Smooth muscle cell (in vitro differentiated cells): Measurements from ENCODE around the gene ZFYVE9. TPM values are rescaled to one million over a fixed set of nuclear protein-coding genes. Genes with fewer than 3 reads are reported as not detected.

ENCODE experiments used
- DNase-seq: peaks from one replicate; lab custom pipeline; 2025; ENCODE audit not compliant: unreplicated experiment; lab: John Stamatoyannopoulos, UW
- H2AFZ ChIP-seq: fragments of 200-600 bp; sonication (generic); 2 replicates; pipeline ENCODE4 v1.6.0; 2016; ENCODE audit warnings: antibody characterized with exemption, low read depth, mild to moderate bottlenecking
- H3F3A ChIP-seq: fragments of 200-600 bp; sonication (generic); 2 replicates; pipeline ENCODE4 v1.6.0; 2017; ENCODE audit warnings: antibody characterized with exemption, low read depth
- H3K27ac ChIP-seq: fragments of 200-600 bp; sonication (generic); 2 replicates; pipeline ENCODE4 v1.5.1; 2016; ENCODE audit warnings: low read depth, mild to moderate bottlenecking
- H3K27me3 ChIP-seq: fragments of 200-600 bp; sonication (generic); 2 replicates; pipeline ENCODE4 v1.6.1; 2016; ENCODE audit warnings: low read depth, mild to moderate bottlenecking
- H3K36me3 ChIP-seq: fragments of 200-600 bp; sonication (generic); 2 replicates; pipeline ENCODE4 v1.5.1; 2016; ENCODE audit warnings: low read depth
- H3K4me1 ChIP-seq: fragments of 200-600 bp; sonication (generic); 2 replicates; pipeline ENCODE4 v1.5.1; 2016; ENCODE audit warnings: low read depth
- H3K4me2 ChIP-seq: fragments of 200-600 bp; sonication (generic); 2 replicates; pipeline ENCODE4 v1.6.0; 2016; ENCODE audit warnings: mild to moderate bottlenecking
- H3K4me3 ChIP-seq: fragments of 200-600 bp; sonication (generic); 2 replicates; pipeline ENCODE4 v1.5.1; 2016; ENCODE audit warnings: mild to moderate bottlenecking
- H3K79me2 ChIP-seq: fragments of 200-600 bp; sonication (generic); 2 replicates; pipeline ENCODE4 v1.6.0; 2016; ENCODE audit warnings: low read depth, mild to moderate bottlenecking
- H3K9ac ChIP-seq: fragments of 200-600 bp; sonication (generic); 2 replicates; pipeline ENCODE4 v1.6.0; 2016; ENCODE audit warnings: low read depth
- H3K9me3 ChIP-seq: fragments of 200-600 bp; sonication (generic); replicated peaks from 2 replicates; pipeline ENCODE4 v1.5.1; 2016; ENCODE audit warnings: low read depth
- H4K20me1 ChIP-seq: fragments of 200-600 bp; sonication (generic); 2 replicates; pipeline ENCODE4 v1.6.0; 2016; ENCODE audit warnings: low read depth
- CTCF ChIP-seq: fragments of 200-600 bp; sonication (generic); IDR thresholded peaks from 2 replicates; pipeline ENCODE4 v1.5.1; 2017; ENCODE audit warnings: borderline replicate concordance, mild to moderate bottlenecking, antibody characterized with exemption; ENCODE audit not compliant: insufficient read depth, poor library complexity, severe bottlenecking
- whole genome bisulfite sequencing: methylation state at CpG from one replicate; pipeline ENCODE4 v1.1.7; 2016; ENCODE audit warnings: low lambda C conversion rate; 5-methylcytosine and 5-hydroxymethylcytosine counted together
- polyA plus RNA-seq: library from polyadenylated mRNA; unstranded; fragments of >200 nt; fragmentation: Nextera tagmentation; extraction: Ambion mirVana; gene quantifications from 2 replicates; pipeline ENCODE4 v1.2.1, GENCODE V29; 2016
- total RNA-seq: library from RNA; depleted of rRNA; stranded (reverse); fragments of >200 nt; gene quantifications from 2 replicates; pipeline ENCODE4 v1.2.3, GENCODE V29; 2014

ZFYVE9 gene
- total and polyA plus RNA-seq, 2 experiments from 2014 or later: 2.7 to 19.1 TPM

- Histone ChIP-seq H3K79me2 (peaks cover 5% of the 10 kb centered on the region), H3K4me2 (no peak overlapping the region), H3K4me3 (no peak overlapping the region), H3K4me1 (no peaks in the 10 kb centered on the region), H3K9ac (no peak overlapping the region), H3F3A (no peaks in the 10 kb centered on the region), H2AFZ (no peak overlapping the region), H3K9me3 (no peaks in the 10 kb centered on the region), H3K27ac (no peak overlapping the region), H4K20me1 (peaks cover 7% of the 10 kb centered on the region), H3K36me3 (no peaks in the 10 kb centered on the region), H3K27me3 (no peaks in the 10 kb centered on the region)
- DNase-seq: no peak
- no peak for TF ChIP-seq CTCF
- 90% methylated on average over 5 of the region's 5 CpGs for WGBS
Observed at GRCh38 chr1:52253421-52253820, 111.5 kb downstream of the ZFYVE9 start.

GRCh38 chr1:52259886-52260285 lies 118.0 kb downstream of the ZFYVE9 start:
- no peak overlapping the region for H3K9ac ChIP-seq
- no peaks in the 10 kb centered on the region for H3K27me3 ChIP-seq
- no peak overlapping the region for H3K27ac ChIP-seq
- H3K36me3 ChIP-seq: no peaks in the 10 kb centered on the region
- no peak for TF ChIP-seq CTCF
- peaks cover 5% of the 10 kb centered on the region for H3K79me2 ChIP-seq
- H3K9me3 ChIP-seq: no peaks in the 10 kb centered on the region
- H4K20me1 ChIP-seq: peaks cover 3% of the 10 kb centered on the region
- H3F3A ChIP-seq: no peaks in the 10 kb centered on the region
- H3K4me3 ChIP-seq: no peak overlapping the region
- no peak for DNase-seq
- H2AFZ ChIP-seq: no peak overlapping the region
- H3K4me1 ChIP-seq: no peaks in the 10 kb centered on the region
- WGBS: 78% methylated on average over 3 of the region's 3 CpGs
- H3K4me2 ChIP-seq: no peak overlapping the region

- Histone ChIP-seq H3K4me3 (no peak overlapping the region), H3K9me3 (no peaks in the 10 kb centered on the region), H3K4me2 (no peak overlapping the region), H3K79me2 (no peaks in the 10 kb centered on the region), H4K20me1 (peaks cover 3% of the 10 kb centered on the region), H2AFZ (no peak overlapping the region), H3F3A (no peaks in the 10 kb centered on the region), H3K4me1 (peaks cover 6% of the 10 kb centered on the region), H3K36me3 (no peaks in the 10 kb centered on the region), H3K27me3 (no peaks in the 10 kb centered on the region), H3K27ac (no peak overlapping the region), H3K9ac (no peak overlapping the region)
- no peak for TF ChIP-seq CTCF
- DNase-seq: no peak
- WGBS: 84% methylated on average over 3 of the region's 3 CpGs
Observed at GRCh38 chr1:52263153-52263910, 121.4 kb downstream of the ZFYVE9 start.
